Common myeloid progenitor, CD34-positive (primary cell): Measurements from ENCODE around the gene CEACAM7.
A peak's percentile ranks its signal among the peaks of the same experiment; 100 is the strongest.

ENCODE experiments used
- CTCF ChIA-PET: fragments of 350-600 bp; sonication (Branson Sonifier 250); formaldehyde crosslinking; loops from one replicate; lab custom pipeline; 2021; ENCODE audit warnings: antibody characterized with exemption; lab: Charles Lee
- POLR2A ChIA-PET: fragments of 350-600 bp; sonication (Branson Sonifier 250); formaldehyde crosslinking; loops from one replicate; lab custom pipeline; 2021; ENCODE audit warnings: antibody characterized with exemption; lab: Charles Lee
- DNase-seq, 3 donors: peaks; one replicate each; pipeline versions ENCODE4 v3.0.0 to v3.0.0-alpha.2; 2013
- H3K27ac ChIP-seq, 2 experiments: 1 replicate in 1 of 2; 2 replicates in 1 of 2; pipeline ENCODE4 v1.7.0; 2013; ENCODE audit warnings: inconsistent platforms in 2 of 2, low read length in 2 of 2, mild to moderate bottlenecking in 2 of 2, low read depth in 1 of 2, moderate library complexity in 1 of 2; ENCODE audit not compliant: severe bottlenecking in 2 of 2, insufficient read depth in 1 of 2, poor library complexity in 1 of 2
- H3K27me3 ChIP-seq, 5 experiments: replicated peaks in 2 of 5; 1 replicate in 3 of 5; 2 replicates in 2 of 5; pipeline versions ENCODE4 v1.6.1 to v1.7.0; 2013; ENCODE audit warnings: low read length in 4 of 5, mild to moderate bottlenecking in 2 of 5, moderate library complexity in 2 of 5, inconsistent platforms in 1 of 5; ENCODE audit not compliant: insufficient read depth in 5 of 5, control insufficient read depth in 4 of 5
- H3K36me3 ChIP-seq, 4 experiments: 1 replicate in 2 of 4; 2 replicates in 2 of 4; pipeline versions ENCODE4 v1.6.1 to v1.7.0; 2013; ENCODE audit warnings: low read length in 3 of 4, control low read depth in 1 of 4, mild to moderate bottlenecking in 1 of 4; ENCODE audit not compliant: control insufficient read depth in 4 of 4, insufficient read depth in 4 of 4
- H3K4me1 ChIP-seq, 4 experiments: 1 replicate in 3 of 4; 2 replicates in 1 of 4; pipeline versions ENCODE4 v1.6.1 to v1.7.1; 2013; ENCODE audit warnings: low read length in 3 of 4, mild to moderate bottlenecking in 3 of 4, control low read depth in 1 of 4, inconsistent platforms in 1 of 4, moderate library complexity in 1 of 4; ENCODE audit not compliant: control insufficient read depth in 4 of 4, insufficient read depth in 4 of 4; ENCODE audit errors: control extremely low read depth in 1 of 4
- H3K4me3 ChIP-seq, 7 experiments: 1 replicate in 4 of 7; 2 replicates in 3 of 7; pipeline versions ENCODE4 v1.5.1 to v1.7.0; 2013; ENCODE audit warnings: mild to moderate bottlenecking in 7 of 7, low read length in 6 of 7, moderate library complexity in 6 of 7, inconsistent platforms in 2 of 7, low read depth in 2 of 7, control low read depth in 1 of 7; ENCODE audit not compliant: insufficient read depth in 4 of 7, control insufficient read depth in 1 of 7; ENCODE audit errors: extremely low read depth in 1 of 7
- H3K9me3 ChIP-seq, 5 experiments: 1 replicate in 4 of 5; 2 replicates in 1 of 5; pipeline versions ENCODE4 v1.6.1 to v1.7.1; 2013; ENCODE audit warnings: low read length in 4 of 5, mild to moderate bottlenecking in 2 of 5, inconsistent platforms in 1 of 5, low read depth in 1 of 5, moderate library complexity in 1 of 5; ENCODE audit not compliant: control insufficient read depth in 4 of 5, insufficient read depth in 2 of 5; ENCODE audit errors: control extremely low read depth in 1 of 5
- WGBS: methylation state at CpG from one replicate; pipeline ENCODE4 v1.1.5; 2013; ENCODE audit not compliant: insufficient coverage; 5-methylcytosine and 5-hydroxymethylcytosine counted together

The CEACAM7 gene

GRCh38 chr19:41700381-41701195, 12.5 kb upstream of the CEACAM7 start:
- no peak for DNase-seq
- Histone ChIP-seq H3K27me3 (peaks cover 0 to 7% (median 4%) of the 10 kb centered on the region in 5 experiments), H3K4me3 (no peak overlapping the region), H3K27ac (no peak overlapping the region), H3K36me3 (no peaks in the 10 kb centered on the region), H3K9me3 (no peaks in the 10 kb centered on the region), H3K4me1 (peaks cover 1 to 15% (median 10%) of the 10 kb centered on the region in 4 experiments)
- POLR2A ChIA-PET, result no interaction called here
- WGBS, result 97% methylated on average over 12 of the region's 13 CpGs
- CTCF ChIA-PET, result interaction anchor here (0.8 to 2.5 kb wide), 8 partner anchors 8 to 59 kb away, joined by 3 to 8 read pairs (median 6); no protein-coding TSS in a partner anchor

GRCh38 chr19:41699968-41700323, 11.9 kb upstream of the CEACAM7 start:
- Histone ChIP-seq H3K27ac (no peak overlapping the region), H3K4me1 (peaks cover 1 to 15% (median 10%) of the 10 kb centered on the region in 4 experiments), H3K4me3 (no peak overlapping the region), H3K9me3 (no peaks in the 10 kb centered on the region), H3K36me3 (no peaks in the 10 kb centered on the region), H3K27me3 (peaks cover 0 to 4% (median 3%) of the 10 kb centered on the region in 5 experiments)
- ChIA-PET POLR2A (no interaction called here), CTCF (interaction anchor here (0.7 to 2.5 kb wide), 5 partner anchors 9 to 293 kb away, joined by 3 to 8 read pairs (median 5); no protein-coding TSS in a partner anchor)
- WGBS, result 80% methylated on average over 1 of the region's 2 CpGs
- no peak for DNase-seq

- no peak for DNase-seq
- H3K27ac ChIP-seq, result no peak overlapping the region
- H3K9me3 ChIP-seq, result no peaks in the 10 kb centered on the region
- peaks cover 0 to 3% (median 0%) of the 10 kb centered on the region in 5 experiments for H3K27me3 ChIP-seq
- no peaks in the 10 kb centered on the region for H3K36me3 ChIP-seq
- no peak overlapping the region for H3K4me3 ChIP-seq
- H3K4me1 ChIP-seq, result peaks cover 1 to 15% (median 10%) of the 10 kb centered on the region in 4 experiments
- ChIA-PET POLR2A (no interaction called here), CTCF (interaction anchor here (0.7 to 2.2 kb wide), 5 partner anchors 8 to 294 kb away, joined by 3 to 7 read pairs (median 4); no protein-coding TSS in a partner anchor)
- WGBS, result 80% methylated on average over 16 of the region's 17 CpGs
Measured at GRCh38 chr19:41699231-41699967, 11.3 kb upstream of the CEACAM7 start.

- POLR2A ChIA-PET, result no interaction called here
Measured at GRCh38 chr19:41698746-41699230, 10.7 kb upstream of the CEACAM7 start.

GRCh38 chr19:41697198-41697855, 9.3 kb upstream of the CEACAM7 start:
- POLR2A ChIA-PET, result no interaction called here
- H3K9me3 ChIP-seq, result peaks cover 0 to 4% (median 3%) of the 10 kb centered on the region in 5 experiments
- no peak for DNase-seq
- H3K27me3 ChIP-seq, result peaks cover 0 to under 1% (median 0%) of the 10 kb centered on the region in 5 experiments
- H3K4me1 ChIP-seq, result peaks cover 1 to 15% (median 10%) of the 10 kb centered on the region in 4 experiments
- H3K36me3 ChIP-seq, result no peaks in the 10 kb centered on the region
- CTCF ChIA-PET, result interaction anchor here (1.1 to 1.5 kb wide), 3 partner anchors 9 to 57 kb away, joined by 3 to 5 read pairs (median 3); no protein-coding TSS in a partner anchor
- no peak overlapping the region for H3K4me3 ChIP-seq
- WGBS, result 94% methylated on average over 5 of the region's 9 CpGs
- no peak overlapping the region for H3K27ac ChIP-seq

More at GRCh38 chr19:41698746-41699230, 10.7 kb upstream of the CEACAM7 start:
- CTCF ChIA-PET, result interaction anchor here (1.0 to 2.2 kb wide), 4 partner anchors 8 to 57 kb away, joined by 3 to 7 read pairs (median 4); no protein-coding TSS in a partner anchor
- H3K27me3 ChIP-seq, result no peaks in the 10 kb centered on the region
- no peak overlapping the region for H3K4me3 ChIP-seq
- no peaks in the 10 kb centered on the region for H3K36me3 ChIP-seq
- H3K4me1 ChIP-seq, result peaks cover 1 to 15% (median 10%) of the 10 kb centered on the region in 4 experiments
- no peak overlapping the region for H3K27ac ChIP-seq
- no peaks in the 10 kb centered on the region for H3K9me3 ChIP-seq
- 20% methylated on average over 1 of the region's 1 CpG for WGBS
- DNase-seq, result peak; percentile 22 to 81 (median 73)

DNA sequence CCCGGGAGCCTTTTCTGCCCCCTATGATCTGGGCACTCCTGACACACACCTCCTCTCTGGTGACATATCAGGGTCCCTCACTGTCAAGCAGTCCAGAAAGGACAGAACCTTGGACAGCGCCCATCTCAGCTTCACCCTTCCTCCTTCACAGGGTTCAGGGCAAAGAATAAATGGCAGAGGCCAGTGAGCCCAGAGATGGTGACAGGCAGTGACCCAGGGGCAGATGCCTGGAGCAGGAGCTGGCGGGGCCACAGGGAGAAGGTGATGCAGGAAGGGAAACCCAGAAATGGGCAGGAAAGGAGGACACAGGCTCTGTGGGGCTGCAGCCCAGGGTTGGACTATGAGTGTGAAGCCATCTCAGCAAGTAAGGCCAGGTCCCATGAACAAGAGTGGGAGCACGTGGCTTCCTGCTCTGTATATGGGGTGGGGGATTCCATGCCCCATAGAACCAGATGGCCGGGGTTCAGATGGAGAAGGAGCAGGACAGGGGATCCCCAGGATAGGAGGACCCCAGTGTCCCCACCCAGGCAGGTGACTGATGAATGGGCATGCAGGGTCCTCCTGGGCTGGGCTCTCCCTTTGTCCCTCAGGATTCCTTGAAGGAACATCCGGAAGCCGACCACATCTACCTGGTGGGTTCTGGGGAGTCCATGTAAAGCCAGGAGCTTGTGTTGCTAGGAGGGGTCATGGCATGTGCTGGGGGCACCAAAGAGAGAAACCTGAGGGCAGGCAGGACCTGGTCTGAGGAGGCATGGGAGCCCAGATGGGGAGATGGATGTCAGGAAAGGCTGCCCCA, 8.5 kb upstream of the CEACAM7 start:
- Histone ChIP-seq H3K4me1 (peaks cover 1 to 15% (median 10%) of the 10 kb centered on the region in 4 experiments), H3K4me3 (no peak overlapping the region), H3K27ac (no peak overlapping the region), H3K36me3 (no peaks in the 10 kb centered on the region), H3K9me3 (peaks cover 0 to 5% (median 3%) of the 10 kb centered on the region in 5 experiments), H3K27me3 (peaks cover 0 to 3% (median 2%) of the 10 kb centered on the region in 5 experiments)
- ChIA-PET CTCF (interaction anchor here (1.1 to 1.5 kb wide), 3 partner anchors 10 to 58 kb away, joined by 3 to 5 read pairs (median 3); no protein-coding TSS in a partner anchor), POLR2A (interaction anchor here (0.7 kb wide), 1 partner anchor 10 kb away, joined by 3 read pairs; no protein-coding TSS in a partner anchor)
- 86% methylated on average over 6 of the region's 7 CpGs for WGBS
- peak; percentile 31 to 71 (median 65) for DNase-seq
